CD1c-positive myeloid dendritic cell (primary cell): ENCODE results near the gene KIF26B.

Source experiments
- DNase-seq: peaks from one replicate; pipeline ENCODE4 v3.0.0-alpha.2; 2016; ENCODE audit errors: extremely low spot score

KIF26B gene

GRCh38 chr1:245132771-245133170 is 22.0 kb upstream of the KIF26B start:
- DNase-seq = no peak

- DNase-seq = no peak
These were observed 20.6 kb upstream of the KIF26B start for GRCh38 chr1:245133995-245134715.

GRCh38 chr1:245142171-245142798 is 12.5 kb upstream of the KIF26B start:
- DNase-seq = no peak

- DNase-seq = no peak
These were observed 11.8 kb upstream of the KIF26B start for GRCh38 chr1:245142976-245143375.

- DNase-seq = no peak
These were observed 10.9 kb upstream of the KIF26B start for GRCh38 chr1:245143849-245144248.

- no peak for DNase-seq
These were observed 6.7 kb upstream of the KIF26B start for GRCh38 chr1:245148069-245148468.

GRCh38 chr1:245148861-245149260 is 5.9 kb upstream of the KIF26B start:
- DNase-seq = no peak

- DNase-seq = peak; percentile 79
These were observed 1.7 kb upstream of the KIF26B start for GRCh38 chr1:245153081-245153551.

- DNase-seq = peak; percentile 26
These were observed 995 bp upstream of the KIF26B start for GRCh38 chr1:245153552-245154428.

GRCh38 chr1:245155272-245156040 is 671 bp downstream of the KIF26B start:
- no peak for DNase-seq

GRCh38 chr1:245156041-245156735 is 1.4 kb downstream of the KIF26B start:
- peak; percentile 80 for DNase-seq

GRCh38 chr1:245156736-245157505 is 2.1 kb downstream of the KIF26B start:
- DNase-seq = no peak

GRCh38 chr1:245158913-245159312 is 4.1 kb downstream of the KIF26B start:
- no peak for DNase-seq

- DNase-seq = no peak
These were observed 5.5 kb downstream of the KIF26B start for GRCh38 chr1:245160288-245160687.

GRCh38 chr1:245160741-245161400 is 6.1 kb downstream of the KIF26B start:
- DNase-seq = no peak

- no peak for DNase-seq
These were observed 7.1 kb downstream of the KIF26B start for GRCh38 chr1:245161866-245162265.

GRCh38 chr1:245166471-245166885 is 11.7 kb downstream of the KIF26B start:
- no peak for DNase-seq

GRCh38 chr1:245168086-245168485 is 13.3 kb downstream of the KIF26B start:
- peak; percentile 64 for DNase-seq

GRCh38 chr1:245168906-245169305 is 14.1 kb downstream of the KIF26B start:
- DNase-seq = no peak

GRCh38 chr1:245169376-245169775 is 14.6 kb downstream of the KIF26B start:
- no peak for DNase-seq
